Sciatic nerve (tissue), 2 donors: ENCODE data around the gene LYST. TPM values are rescaled to one million over a fixed set of nuclear protein-coding genes. Genes with fewer than 3 reads are reported as not detected.
"Not testable (repeated sequence)": the region's sequence is repeated elsewhere in the genome, so short reads cannot be mapped to it uniquely, and the experiment has no call there.

Experiments used
- ATAC-seq: fragments of 200-7000 bp; cut with Tn5 transposase; one replicate; pipeline ENCODE4 v1.9.1; 2020; ENCODE audit warnings: mild to moderate bottlenecking, moderate library complexity
- DNase-seq: peaks from one replicate; pipeline ENCODE4 v3.0.0-alpha.2; 2020; ENCODE audit warnings: low spot score
- intact Hi-C: fragments of 100-400 bp; cut with DNase I; formaldehyde crosslinking; loops from one replicate; pipeline ENCODE4 v1.14.2; 2022
- total RNA-seq: library from RNA; stranded (reverse); fragmentation: NEBNext Ultra II Directional; extraction: Animal tissue kit (Norgen Biotek cat#: 25700); gene quantifications from one replicate; pipeline ENCODE4 v1.2.1, GENCODE V29; 2021
- donor health status: DM: no; HTN: no; CAD: no.
- donor health status: DM: no; HTN: no; CAD: no.

The LYST gene, protein sequence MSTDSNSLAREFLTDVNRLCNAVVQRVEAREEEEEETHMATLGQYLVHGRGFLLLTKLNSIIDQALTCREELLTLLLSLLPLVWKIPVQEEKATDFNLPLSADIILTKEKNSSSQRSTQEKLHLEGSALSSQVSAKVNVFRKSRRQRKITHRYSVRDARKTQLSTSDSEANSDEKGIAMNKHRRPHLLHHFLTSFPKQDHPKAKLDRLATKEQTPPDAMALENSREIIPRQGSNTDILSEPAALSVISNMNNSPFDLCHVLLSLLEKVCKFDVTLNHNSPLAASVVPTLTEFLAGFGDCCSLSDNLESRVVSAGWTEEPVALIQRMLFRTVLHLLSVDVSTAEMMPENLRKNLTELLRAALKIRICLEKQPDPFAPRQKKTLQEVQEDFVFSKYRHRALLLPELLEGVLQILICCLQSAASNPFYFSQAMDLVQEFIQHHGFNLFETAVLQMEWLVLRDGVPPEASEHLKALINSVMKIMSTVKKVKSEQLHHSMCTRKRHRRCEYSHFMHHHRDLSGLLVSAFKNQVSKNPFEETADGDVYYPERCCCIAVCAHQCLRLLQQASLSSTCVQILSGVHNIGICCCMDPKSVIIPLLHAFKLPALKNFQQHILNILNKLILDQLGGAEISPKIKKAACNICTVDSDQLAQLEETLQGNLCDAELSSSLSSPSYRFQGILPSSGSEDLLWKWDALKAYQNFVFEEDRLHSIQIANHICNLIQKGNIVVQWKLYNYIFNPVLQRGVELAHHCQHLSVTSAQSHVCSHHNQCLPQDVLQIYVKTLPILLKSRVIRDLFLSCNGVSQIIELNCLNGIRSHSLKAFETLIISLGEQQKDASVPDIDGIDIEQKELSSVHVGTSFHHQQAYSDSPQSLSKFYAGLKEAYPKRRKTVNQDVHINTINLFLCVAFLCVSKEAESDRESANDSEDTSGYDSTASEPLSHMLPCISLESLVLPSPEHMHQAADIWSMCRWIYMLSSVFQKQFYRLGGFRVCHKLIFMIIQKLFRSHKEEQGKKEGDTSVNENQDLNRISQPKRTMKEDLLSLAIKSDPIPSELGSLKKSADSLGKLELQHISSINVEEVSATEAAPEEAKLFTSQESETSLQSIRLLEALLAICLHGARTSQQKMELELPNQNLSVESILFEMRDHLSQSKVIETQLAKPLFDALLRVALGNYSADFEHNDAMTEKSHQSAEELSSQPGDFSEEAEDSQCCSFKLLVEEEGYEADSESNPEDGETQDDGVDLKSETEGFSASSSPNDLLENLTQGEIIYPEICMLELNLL (N-terminal part only)
- 61.9 TPM for total RNA-seq

DNA sequence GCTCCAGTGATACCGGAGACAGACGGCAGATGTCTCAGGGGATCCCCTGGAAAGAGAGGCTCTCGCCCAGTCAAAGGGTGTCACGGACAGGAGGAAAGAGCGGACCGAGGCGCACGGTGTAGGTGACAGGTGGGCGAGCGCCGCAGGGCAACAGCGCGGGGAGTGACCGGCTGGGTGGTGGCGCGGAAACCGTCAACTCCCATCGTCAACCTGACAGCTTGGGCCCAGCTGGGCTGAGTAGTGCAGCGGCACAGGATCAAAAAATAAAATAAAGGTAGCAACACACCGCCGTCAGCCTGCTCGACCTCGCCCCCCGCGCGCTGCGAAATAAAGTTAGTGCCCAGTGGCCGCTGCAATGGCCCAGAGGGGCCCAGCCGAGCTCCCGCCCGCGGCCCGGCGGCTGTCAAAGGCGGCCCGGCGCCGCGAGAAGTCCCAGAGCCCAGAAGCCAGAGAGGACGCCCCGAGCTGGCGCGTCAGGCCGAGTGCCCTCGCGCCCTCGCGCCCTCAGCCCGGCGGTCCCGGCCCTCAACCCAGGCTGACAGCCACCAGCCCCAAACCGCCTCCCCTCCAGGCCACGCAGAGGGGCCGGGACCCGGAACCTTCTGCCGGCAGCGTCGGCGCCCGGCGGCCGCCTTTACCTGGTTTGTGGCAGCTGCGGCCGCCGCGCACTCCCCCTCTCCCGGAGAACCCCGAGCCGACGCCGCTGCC lies at the start of gene LYST:
TSS of gene LYST (minus strand) at position 702 of the 708 bp plus-strand sequence. CDS start 36,489 bp downstream, outside the sequence.
- DNase-seq (peak; percentile 68), ATAC-seq (peak; percentile 44)

DNA sequence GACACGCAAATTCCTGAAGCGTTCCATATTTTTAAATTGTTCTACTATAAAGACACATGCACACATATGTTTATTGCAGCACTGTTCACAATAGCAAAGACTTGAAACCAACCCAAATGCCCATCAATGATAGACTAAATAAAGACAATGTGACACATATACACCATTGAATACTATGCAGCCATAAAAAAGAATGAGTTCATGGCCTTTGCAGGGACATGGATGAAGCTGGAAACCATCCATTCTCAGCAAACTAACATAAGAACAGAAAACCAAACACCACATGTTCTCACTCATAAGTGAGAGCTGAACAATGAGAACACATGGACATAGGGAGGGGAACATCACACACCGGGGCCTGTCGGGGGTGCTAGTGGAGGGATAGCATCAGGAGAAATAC lies 48.8 kb upstream of the LYST start:
- intact Hi-C loops, ATAC-seq, DNase-seq: not testable (repeated sequence)

More for the DNA sequence above, at the start of gene LYST:
- intact Hi-C loops: no loop called here

DNA sequence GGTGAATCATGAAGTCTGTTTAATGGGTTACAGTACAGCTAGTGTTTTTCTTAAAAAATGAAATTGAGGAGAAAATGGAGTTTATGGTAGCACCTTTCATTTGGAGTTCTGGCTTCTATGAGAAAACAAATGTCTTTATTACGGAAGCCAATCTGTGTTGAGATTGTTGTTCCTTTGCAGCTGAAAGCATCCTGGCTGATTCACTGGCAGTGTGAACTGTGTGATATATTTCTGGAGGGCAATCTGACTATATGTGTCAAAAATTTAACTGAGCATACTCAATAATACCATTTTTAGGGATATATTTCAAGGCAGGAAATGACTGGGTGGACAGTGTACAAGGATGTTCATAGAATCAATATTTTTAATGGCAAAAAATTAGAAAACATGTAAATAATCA lies 46.6 kb upstream of the LYST start:
- DNase-seq (no peak), ATAC-seq (no peak)
- intact Hi-C loops: no loop called here

DNA sequence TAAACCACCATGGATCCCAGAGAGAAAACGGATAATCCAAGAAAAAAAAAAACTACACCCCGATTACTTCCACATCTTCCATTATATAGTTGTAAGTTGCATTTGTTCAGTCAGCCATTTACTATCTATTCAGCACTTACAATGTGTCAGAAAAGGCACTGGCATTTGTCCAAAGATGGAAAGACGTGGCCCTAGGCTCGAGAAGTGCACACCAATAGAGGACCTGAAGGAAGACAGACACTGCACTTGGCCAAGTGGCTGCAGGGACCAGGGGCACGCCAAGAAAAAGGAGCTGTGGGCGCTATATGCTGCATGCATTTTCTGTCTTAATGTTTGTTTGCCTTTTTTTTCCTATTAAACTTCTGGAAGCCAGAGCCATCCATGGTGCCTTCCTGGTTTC lies 45.2 kb upstream of the LYST start:
- intact Hi-C loops: no loop called here
- ATAC-seq (no peak), DNase-seq (no peak)

DNA sequence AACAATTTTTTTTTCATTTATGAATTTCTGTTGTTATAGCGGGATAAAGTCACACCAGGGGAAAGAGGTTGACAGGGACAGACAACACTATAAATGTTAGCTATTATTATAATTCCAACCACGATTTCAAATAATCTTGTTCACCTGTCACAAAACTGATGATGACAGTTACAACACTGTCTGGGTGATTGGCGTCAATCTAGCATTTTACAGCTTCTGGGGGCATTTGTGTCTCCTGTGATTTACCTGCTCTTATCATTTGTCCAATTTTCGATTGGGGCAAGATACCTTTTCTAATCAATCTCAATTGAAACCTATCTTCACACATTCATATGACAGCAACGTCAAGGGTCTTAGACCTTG lies 44.6 kb upstream of the LYST start:
- intact Hi-C loops: no loop called here
- DNase-seq: no peak
- no peak for ATAC-seq

DNA sequence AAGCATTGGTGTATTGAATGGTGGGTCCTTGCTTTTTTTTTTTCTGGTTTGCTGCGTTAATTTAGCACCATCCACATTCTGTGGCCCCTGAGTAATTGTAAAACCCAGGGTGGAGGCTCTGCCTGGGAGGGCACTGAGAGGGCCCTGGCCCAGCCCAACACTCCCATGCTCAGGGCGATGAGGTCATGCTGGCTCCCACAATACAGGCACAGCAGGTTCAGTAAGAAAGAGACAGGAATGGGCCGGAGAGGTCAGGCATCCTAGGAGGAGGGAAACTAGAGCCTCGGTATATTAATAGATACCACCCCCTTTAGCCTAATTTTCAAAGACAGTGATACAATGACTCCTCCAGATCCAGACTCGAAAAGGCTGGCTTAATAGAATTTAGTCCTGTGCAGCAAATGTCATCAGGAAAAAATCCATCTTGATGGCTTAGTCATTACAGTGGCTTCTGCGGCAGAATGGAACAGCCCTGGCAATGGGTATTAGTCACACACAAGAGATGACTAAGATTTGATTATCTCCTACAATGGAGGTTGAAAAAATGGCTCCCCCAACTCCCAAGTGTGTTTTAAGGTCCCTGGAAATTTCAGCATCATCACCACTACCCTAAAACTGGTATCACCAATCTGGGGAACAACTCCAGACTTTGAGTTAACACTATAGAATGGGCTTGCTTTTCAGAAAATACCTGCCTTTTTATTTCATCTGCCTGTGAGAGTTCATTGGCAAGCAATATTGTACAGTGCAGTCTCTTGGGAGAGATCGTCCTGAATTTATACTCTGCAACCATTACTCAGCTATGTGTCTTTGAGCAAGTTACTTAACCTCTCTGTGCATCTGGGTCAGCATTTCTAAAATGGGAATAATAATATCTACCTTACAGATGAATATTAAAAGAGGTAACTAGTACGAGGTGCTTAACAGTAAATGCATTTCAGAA lies 43.9 kb upstream of the LYST start:
- intact Hi-C loops: no loop called here
- ATAC-seq: peak; percentile 56
- DNase-seq: no peak

DNA sequence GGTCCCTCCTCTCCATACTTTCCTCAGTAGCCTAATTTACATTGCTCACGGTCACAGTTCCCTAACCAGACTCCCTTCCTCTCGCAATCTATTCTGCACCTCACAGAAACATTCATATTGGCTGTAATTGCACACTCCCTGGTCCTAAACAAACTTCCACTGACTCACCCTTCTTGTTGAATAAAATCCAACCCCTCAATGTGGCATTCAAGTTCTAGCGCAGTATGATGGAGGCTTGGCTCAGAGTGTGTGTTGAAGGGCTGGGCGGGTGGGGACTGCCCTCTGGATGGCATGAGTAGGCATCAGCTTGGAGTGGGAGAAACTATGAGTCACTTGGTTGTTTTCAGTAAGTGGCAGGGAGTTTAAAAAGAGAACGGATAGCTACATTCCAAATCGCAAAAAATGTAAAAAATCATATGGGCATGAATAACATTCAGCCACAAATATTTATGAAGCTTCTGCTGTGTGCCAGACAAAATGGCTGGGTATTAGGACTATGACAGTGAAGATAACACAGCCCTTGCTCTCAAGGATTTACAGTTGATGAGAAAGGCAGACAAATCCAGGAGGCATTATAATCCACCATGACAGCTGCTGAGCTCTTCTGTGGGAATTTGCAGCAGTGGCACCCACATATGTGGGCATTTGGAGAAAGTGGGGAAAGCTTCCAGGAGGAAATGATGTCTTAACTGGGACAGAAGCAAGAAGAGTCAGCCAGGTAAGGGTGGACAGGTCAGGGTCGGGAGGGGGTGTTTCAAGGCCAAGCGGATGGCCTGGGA lies 42.2 kb upstream of the LYST start:
- intact Hi-C loops: no loop called here
- DNase-seq (no peak), ATAC-seq (peak; percentile 60)

DNA sequence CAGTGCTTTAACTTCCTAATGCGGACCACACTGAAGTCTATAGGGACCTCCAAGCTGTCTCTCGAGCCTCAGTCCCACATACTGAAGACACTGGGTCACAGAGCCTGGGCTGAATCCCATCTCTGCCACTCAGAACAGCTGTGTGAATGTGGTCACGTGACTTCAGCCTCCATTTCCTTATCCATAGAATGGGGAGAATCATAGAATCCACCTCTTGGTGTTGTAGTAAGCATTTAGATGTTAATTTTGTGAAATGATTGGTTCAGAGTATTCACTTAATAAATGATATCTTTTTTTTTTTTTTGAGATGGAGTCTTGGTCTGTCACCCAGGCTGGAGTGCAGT lies 41.2 kb upstream of the LYST start:
- ATAC-seq: no peak
- intact Hi-C loops: no loop called here
- DNase-seq: no peak

DNA sequence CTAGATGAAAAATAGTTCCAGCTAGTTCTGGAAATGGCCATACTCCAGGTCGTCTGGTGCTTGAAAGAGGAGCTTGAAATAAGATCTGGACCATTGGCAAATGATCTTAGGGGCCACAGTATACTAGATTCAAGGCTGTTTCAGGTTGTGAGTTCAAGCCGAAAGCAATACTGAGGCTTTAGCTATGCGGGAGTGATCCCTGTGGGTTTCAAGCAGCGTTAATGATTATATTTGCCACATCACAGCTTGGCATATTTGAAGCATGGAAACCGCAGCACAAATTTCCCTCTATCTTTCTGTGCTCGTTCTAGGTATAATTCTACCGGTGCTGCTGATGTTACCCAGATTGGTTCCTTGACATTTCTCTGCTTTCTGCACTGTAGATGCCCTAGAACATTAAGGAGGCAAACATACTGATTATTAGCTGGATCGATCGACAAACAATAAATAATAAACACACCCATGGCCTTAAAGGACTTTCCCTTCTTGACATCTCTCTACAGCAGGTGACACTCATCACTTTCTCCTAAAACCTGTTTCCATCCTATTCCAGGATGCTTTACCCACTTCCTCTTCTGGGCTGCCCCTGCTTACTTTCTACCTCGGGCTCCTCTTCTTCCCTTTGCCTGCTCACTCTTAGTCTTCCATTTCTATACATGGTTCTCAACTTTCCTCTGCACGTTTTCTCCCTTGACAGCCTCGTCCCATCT lies 40.6 kb upstream of the LYST start:
- intact Hi-C loops: no loop called here

DNA sequence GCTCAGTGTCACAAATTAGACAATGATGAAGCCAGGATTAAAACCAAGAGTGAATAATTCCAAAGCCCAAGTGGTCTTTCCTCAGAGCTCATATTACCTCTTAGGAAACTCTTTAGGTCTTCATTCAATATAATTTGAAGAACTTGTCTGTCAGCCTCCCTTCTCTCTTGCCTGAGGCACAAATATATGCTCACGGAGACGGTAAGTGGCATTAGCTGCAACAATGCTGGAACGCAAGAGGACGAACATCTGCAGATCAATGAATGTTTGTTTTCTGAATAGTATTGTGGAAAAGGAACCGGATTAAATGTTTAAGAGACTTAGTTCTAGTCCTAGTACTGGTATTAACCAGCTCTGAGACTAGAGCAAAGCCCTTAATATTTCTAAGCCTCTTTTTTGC lies 39.7 kb upstream of the LYST start:
- ATAC-seq (no peak), DNase-seq (no peak)
- intact Hi-C loops: no loop called here

More for the DNA sequence above, 40.6 kb upstream of the LYST start:
- no peak for ATAC-seq
- DNase-seq: no peak

DNA sequence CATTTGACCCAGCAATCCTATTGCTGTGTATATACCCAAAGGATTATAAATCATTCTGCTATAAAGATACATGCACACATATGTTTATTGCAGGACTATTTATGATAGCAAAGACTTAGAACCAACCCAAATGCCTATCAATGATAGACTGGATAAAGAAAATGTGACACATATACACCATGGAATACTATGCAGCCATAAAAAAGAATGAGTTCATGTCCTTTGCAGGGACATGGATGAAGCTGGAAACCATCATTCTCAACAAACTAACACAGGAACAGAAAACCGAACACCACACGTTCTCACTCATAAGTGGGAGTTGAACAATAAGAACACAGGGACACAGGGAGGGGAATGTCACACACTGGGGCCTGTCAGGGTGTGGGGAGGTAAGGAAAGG lies 37.1 kb upstream of the LYST start:
- ATAC-seq, DNase-seq, intact Hi-C loops: not testable (repeated sequence)

DNA sequence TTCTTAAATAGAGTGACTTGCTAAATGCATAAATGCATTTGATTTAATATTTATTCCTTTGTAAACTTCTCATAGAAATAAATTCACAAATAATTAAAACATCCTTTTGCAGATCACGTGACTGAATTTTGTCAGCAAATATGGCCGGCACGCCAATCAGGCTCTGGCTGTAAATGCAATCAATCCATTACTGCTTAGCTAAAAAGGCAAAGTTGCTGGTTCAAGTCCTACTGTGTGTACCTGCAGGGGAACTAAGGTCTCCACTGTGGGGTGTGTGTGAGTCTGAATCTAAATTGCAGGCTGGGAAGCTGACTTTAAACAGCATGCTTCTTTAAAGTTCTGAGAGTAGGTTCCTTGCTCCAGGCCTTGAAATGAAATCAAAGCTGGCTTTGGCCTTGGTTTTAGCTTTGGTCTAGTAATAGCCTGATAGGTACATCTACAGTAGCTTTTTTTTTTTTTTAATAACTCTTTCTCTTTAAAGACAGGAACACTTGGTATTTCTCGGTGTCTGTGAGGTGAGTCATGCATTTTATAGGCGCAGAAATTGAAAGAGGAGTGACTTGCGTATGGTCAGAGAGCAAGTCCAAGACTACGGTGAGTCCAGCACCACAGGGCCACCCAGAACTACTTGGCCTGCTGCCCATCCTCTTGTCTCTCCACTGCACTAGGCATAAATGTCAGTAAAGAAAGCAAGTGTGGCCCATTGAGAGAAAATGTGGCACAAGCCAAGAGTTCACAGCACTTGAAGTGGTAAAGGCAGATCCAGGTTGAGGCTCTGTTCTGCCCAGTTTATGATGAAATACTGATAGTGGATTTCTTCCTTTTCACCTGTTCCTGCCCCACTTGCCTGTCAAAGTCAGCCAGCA lies 36.2 kb upstream of the LYST start:
- intact Hi-C loops: no loop called here
- DNase-seq: no peak
- ATAC-seq: peak; percentile 32

DNA sequence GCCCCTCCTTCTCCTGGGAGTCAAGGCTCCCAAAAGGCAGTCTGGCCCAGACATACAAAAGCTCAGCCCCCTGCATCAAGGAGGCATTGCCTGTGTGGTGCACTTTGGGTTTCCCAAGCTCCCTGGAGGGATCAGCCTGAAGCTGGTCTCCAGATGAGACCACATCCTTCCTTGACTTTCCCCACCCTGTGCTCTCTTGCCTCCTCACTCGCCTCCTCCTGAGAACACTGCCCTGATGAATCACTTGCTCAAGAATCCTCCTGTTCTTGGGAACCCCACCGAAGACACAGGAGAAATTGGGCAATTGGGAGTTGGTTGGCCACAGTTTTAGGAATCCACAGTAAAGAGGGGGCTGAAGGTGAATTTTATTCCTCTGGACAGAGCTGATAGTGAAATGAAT lies 34.8 kb upstream of the LYST start:
- DNase-seq (no peak), ATAC-seq (peak; percentile 23)
- intact Hi-C loops: no loop called here

DNA sequence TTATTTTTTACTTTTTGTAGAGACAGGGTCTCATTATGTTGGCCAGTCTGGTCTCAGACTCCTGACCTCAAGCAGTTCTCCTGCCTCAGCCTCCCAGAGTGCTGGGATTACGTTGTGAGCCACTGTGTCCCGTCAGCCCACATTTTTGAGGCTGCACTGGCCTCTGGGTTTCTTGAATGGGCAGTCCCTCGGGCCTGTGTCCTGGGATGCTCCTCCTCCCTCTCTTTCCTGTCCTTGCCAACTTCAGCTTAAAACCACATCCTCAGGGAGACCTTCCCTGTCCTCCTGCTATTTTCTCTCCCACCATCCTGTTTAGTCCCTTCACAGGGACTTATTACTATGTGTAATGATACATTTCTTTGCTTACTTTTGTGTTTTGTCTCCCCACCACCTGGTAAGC lies 31.4 kb upstream of the LYST start:
- intact Hi-C loops: no loop called here
- DNase-seq: no peak
- ATAC-seq: no peak

DNA sequence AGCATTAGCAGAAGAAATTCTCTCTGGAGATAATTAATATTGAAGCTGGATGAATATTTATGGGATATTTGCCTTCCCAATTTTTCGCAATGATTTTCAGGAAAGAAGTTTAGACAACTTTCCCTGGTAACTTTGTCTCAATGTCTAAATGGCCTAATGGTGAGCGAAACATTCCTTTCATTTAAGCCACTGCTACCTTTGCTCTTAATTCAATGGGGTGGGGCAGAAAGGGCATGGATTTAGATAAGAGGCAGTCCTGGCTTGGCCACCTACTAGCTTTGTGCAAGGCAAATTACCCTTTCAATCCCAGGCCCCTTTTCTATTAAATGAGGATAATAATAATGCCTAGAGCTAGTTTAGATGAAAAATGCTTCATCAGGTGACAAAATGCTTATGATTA lies 27.1 kb upstream of the LYST start:
- no peak for DNase-seq
- intact Hi-C loops: no loop called here

More for the DNA sequence above, 27.1 kb upstream of the LYST start:
- ATAC-seq: no peak
